Epithelial cell of esophagus (primary cell): ENCODE results near the gene MARCO.

Experiments
- DNase-seq: peaks from one replicate; pipeline ENCODE4 v3.0.0; 2010; ENCODE audit warnings: low read depth
- H3K4me3 ChIP-seq: 2 replicates; pipeline ENCODE4 v1.5.1; 2011; ENCODE audit warnings: mild to moderate bottlenecking, low read length, control low read depth
- CTCF ChIP-seq: IDR thresholded peaks from 2 replicates; pipeline ENCODE4 v1.5.1; 2011; ENCODE audit warnings: low read depth, mild to moderate bottlenecking, low read length, control low read depth, inconsistent platforms; ENCODE audit not compliant: insufficient read depth; ENCODE audit errors: missing control alignments

The MARCO gene

DNA sequence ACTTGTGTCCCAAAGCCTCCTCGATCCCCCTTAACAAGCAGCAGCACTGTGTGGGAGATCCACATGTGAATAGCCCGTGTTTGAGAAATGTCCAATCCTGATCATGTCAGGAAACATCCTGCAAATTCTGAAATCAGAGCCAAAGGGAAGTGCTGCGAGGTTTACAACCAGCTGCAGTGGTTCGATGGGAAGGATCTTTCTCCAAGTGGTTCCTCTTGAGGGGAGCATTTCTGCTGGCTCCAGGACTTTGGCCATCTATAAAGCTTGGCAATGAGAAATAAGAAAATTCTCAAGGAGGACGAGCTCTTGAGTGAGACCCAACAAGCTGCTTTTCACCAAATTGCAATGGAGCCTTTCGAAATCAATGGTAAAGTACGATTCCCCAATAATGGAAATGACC, at the start of gene MARCO:
Gene MARCO, plus strand, starts transcription at position 164 of the 400 bp plus-strand sequence. Its CDS starts 107 bp downstream, at position 271.
- H3K4me3 ChIP-seq = no peak within 1 kb of the TSS
- no peak for TF ChIP-seq CTCF
- no peak for DNase-seq

- H3K4me3 ChIP-seq = no peak overlapping the region
- DNase-seq = no peak
- TF ChIP-seq CTCF = no peak
Observed at GRCh38 chr2:118893100-118893499, 48.9 kb upstream of the MARCO start.

GRCh38 chr2:118902266-118903028, 39.5 kb upstream of the MARCO start:
- no peak for TF ChIP-seq CTCF
- H3K4me3 ChIP-seq = no peak overlapping the region
- no peak for DNase-seq

DNA sequence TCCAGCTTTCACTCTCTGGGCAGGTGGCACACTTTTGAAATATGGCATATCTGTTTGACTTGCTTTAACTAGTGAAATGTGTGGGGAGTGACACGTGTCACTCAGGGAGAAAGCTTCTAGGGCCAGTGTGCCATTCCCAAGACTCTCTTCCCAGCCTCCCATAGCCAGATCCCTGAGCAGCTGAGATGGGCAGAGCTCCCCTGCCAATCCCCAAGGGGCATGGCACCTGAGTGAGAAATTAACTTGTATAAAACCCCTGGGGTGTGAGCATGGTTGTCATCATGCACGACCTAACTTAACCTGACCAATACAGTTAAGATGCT, 39.0 kb upstream of the MARCO start:
- H3K4me3 ChIP-seq = no peak overlapping the region
- DNase-seq = no peak
- TF ChIP-seq CTCF = no peak

DNA sequence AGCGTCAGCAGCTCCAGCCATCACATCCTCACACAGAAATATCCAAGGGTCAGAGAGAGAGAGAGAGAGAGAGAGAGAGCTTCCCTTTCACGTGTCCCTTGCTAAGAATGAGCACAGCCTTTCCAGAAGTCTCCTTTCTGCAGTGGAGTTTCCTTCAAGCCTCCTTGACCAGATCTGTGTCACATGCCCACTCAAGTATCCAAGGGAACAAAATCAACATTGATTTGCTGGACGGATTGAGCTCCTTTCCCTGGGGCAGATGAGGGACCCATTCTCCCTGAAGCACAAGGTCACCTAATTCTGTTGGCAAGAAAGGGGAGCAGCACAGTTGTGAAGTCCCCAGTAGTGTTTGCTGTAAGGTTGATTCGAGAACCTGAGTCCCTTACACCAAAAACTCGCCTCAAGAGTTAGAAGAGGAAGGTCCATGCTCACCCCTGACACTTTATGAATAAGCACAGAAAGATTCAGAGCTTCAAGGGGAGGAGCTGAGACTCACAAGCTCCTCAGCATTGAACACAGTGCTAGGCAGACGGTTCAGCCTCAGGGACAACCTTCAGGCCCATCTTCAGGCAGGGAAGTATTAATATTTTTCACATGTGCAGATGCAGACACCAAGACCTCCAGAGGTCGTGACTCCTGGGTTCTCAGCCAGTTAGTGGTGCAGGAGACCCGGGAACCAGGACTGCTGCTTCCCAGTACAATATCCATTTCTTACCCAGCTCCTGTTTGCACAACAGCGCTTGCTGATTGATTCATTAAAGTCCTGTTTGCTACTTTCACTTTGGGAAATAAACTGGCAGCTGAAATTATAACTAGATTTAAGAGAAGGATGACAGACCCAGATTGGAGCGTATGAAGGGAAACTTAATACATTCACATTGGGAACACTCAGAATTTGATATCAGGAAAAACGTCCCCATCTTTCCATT, 38.2 kb upstream of the MARCO start:
- no peak for DNase-seq
- H3K4me3 ChIP-seq = no peak overlapping the region
- TF ChIP-seq CTCF = no peak

DNA sequence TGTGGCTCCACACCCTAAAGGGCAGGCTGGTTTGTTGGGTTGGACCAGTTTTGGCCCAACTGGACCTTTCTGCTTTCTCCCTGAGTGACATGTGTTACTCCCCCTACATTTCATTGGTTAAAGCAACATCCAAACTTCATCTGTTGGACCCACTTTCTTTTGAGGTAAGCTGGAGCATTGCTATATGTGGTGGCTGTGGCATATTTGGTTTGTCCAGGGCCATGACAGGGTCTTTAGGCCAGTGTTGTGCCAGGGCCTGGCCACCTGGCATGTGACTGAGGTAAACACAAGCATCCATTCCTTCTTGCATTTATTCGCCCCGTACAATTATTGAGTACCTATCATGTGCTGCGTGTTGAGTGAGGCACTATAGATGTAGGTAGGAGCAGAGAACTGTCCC, 36.8 kb upstream of the MARCO start:
- TF ChIP-seq CTCF = no peak
- DNase-seq = no peak
- H3K4me3 ChIP-seq = no peak overlapping the region
